ENCODE data around the gene USP35. TPM values are rescaled to one million over a fixed set of nuclear protein-coding genes. Genes with fewer than 3 reads are reported as not detected.

USP35 gene
- polyA plus RNA-seq, 1 of the 3 experiments (the other 2 are of a cell fraction), result 8.4 TPM

DNA sequence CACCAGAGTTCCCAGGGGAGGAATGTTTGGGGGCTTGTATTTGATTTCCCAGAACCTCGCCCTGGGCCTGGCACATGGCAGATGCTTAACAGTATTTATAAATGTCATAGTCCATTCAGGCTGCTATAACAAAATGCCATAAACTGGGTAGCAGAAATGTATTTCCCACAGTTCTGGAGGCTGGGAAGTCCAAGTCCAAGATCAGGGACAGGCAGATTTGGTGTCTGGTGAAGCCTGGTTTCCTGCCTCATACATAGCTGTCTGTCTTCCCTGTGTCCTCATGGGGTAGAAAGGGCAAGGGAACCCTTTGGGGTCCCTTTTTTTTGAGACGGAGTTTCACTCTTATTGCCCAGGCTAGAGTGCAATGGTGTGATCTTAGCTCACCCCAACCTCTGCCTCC is 24.2 kb upstream of the USP35 start:
- no peaks in the 10 kb centered on the region for H3K36me3 ChIP-seq (replicated peaks in 1 of 2; ENCODE audit: control insufficient read depth in 1 of 2, insufficient read depth in 2 of 2, low read length in 1 of 2)
- no peak overlapping the region for H3K4me2 ChIP-seq
- 100% methylated on average over 2 of the region's 2 CpGs for WGBS (ENCODE audit: low lambda C conversion rate)
- no peaks in the 10 kb centered on the region for H3K9me2 ChIP-seq
- TF ChIP-seq FOXJ3 (CRISPR knock-in tag; IDR thresholded peaks at IDR 0.05), result no peak
- TF ChIP-seq TAF1 (IDR thresholded peaks at IDR 0.05; ENCODE audit: borderline replicate concordance, low read depth, low read length), result no peak
- no peak for TF ChIP-seq JUND (IDR thresholded peaks at IDR 0.05)
- TF ChIP-seq, protein P1, sequence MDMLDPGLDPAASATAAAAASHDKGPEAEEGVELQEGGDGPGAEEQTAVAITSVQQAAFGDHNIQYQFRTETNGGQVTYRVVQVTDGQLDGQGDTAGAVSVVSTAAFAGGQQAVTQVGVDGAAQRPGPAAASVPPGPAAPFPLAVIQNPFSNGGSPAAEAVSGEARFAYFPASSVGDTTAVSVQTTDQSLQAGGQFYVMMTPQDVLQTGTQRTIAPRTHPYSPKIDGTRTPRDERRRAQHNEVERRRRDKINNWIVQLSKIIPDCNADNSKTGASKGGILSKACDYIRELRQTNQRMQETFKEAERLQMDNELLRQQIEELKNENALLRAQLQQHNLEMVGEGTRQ (IDR thresholded peaks at IDR 0.05; ENCODE audit: borderline replicate concordance, low read depth, low read length), result no peak
- TF ChIP-seq RFX5 (IDR thresholded peaks at IDR 0.05; ENCODE audit: low read length), result no peak
- no peak for TF ChIP-seq ELF1 (IDR thresholded peaks at IDR 0.05)
- TF ChIP-seq GATA2 (CRISPR knock-in tag; IDR thresholded peaks at IDR 0.05), result no peak
- no peak for TF ChIP-seq FOSL2 (IDR thresholded peaks at IDR 0.05; ENCODE audit: borderline replicate concordance, low read depth)
- TF ChIP-seq YY1 (IDR thresholded peaks at IDR 0.05; ENCODE audit: low read depth), result no peak
- no peak for TF ChIP-seq SIN3A (IDR thresholded peaks at IDR 0.05; ENCODE audit: borderline replicate concordance, low read depth, low read length)
- TF ChIP-seq MEF2A (IDR thresholded peaks at IDR 0.05; ENCODE audit: borderline replicate concordance, low read depth), result no peak
- TF ChIP-seq, protein P2, sequence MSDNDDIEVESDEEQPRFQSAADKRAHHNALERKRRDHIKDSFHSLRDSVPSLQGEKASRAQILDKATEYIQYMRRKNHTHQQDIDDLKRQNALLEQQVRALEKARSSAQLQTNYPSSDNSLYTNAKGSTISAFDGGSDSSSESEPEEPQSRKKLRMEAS (IDR thresholded peaks at IDR 0.05; ENCODE audit: low read depth), result no peak
- TF ChIP-seq POLR2AphosphoS5 (IDR thresholded peaks at IDR 0.05; ENCODE audit: low read depth, low read length), result no peak
- TF ChIP-seq, protein P3, sequence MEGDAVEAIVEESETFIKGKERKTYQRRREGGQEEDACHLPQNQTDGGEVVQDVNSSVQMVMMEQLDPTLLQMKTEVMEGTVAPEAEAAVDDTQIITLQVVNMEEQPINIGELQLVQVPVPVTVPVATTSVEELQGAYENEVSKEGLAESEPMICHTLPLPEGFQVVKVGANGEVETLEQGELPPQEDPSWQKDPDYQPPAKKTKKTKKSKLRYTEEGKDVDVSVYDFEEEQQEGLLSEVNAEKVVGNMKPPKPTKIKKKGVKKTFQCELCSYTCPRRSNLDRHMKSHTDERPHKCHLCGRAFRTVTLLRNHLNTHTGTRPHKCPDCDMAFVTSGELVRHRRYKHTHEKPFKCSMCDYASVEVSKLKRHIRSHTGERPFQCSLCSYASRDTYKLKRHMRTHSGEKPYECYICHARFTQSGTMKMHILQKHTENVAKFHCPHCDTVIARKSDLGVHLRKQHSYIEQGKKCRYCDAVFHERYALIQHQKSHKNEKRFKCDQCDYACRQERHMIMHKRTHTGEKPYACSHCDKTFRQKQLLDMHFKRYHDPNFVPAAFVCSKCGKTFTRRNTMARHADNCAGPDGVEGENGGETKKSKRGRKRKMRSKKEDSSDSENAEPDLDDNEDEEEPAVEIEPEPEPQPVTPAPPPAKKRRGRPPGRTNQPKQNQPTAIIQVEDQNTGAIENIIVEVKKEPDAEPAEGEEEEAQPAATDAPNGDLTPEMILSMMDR (IDR thresholded peaks at IDR 0.05), result no peak
- TF ChIP-seq, protein P4, sequence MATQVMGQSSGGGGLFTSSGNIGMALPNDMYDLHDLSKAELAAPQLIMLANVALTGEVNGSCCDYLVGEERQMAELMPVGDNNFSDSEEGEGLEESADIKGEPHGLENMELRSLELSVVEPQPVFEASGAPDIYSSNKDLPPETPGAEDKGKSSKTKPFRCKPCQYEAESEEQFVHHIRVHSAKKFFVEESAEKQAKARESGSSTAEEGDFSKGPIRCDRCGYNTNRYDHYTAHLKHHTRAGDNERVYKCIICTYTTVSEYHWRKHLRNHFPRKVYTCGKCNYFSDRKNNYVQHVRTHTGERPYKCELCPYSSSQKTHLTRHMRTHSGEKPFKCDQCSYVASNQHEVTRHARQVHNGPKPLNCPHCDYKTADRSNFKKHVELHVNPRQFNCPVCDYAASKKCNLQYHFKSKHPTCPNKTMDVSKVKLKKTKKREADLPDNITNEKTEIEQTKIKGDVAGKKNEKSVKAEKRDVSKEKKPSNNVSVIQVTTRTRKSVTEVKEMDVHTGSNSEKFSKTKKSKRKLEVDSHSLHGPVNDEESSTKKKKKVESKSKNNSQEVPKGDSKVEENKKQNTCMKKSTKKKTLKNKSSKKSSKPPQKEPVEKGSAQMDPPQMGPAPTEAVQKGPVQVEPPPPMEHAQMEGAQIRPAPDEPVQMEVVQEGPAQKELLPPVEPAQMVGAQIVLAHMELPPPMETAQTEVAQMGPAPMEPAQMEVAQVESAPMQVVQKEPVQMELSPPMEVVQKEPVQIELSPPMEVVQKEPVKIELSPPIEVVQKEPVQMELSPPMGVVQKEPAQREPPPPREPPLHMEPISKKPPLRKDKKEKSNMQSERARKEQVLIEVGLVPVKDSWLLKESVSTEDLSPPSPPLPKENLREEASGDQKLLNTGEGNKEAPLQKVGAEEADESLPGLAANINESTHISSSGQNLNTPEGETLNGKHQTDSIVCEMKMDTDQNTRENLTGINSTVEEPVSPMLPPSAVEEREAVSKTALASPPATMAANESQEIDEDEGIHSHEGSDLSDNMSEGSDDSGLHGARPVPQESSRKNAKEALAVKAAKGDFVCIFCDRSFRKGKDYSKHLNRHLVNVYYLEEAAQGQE (IDR thresholded peaks at IDR 0.05; ENCODE audit: low read depth, low read length), result no peak
- TF ChIP-seq, protein P5, sequence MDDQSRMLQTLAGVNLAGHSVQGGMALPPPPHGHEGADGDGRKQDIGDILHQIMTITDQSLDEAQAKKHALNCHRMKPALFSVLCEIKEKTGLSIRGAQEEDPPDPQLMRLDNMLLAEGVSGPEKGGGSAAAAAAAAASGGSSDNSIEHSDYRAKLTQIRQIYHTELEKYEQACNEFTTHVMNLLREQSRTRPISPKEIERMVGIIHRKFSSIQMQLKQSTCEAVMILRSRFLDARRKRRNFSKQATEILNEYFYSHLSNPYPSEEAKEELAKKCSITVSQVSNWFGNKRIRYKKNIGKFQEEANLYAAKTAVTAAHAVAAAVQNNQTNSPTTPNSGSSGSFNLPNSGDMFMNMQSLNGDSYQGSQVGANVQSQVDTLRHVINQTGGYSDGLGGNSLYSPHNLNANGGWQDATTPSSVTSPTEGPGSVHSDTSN (IDR thresholded peaks at IDR 0.05), result no peak
- no peak for TF ChIP-seq GABPA (IDR thresholded peaks at IDR 0.05; ENCODE audit: low read depth)
- H3K27ac ChIP-seq (ENCODE audit: low read depth in 2 of 2, low read length in 1 of 2), result no peak overlapping the region
- CTCF ChIA-PET, result interaction anchor here (1.0 kb wide), 1 partner anchor 11 kb away, joined by 3 read pairs; no protein-coding TSS in a partner anchor
- H3K27me3 ChIP-seq (ENCODE audit: insufficient read depth), result no peaks in the 10 kb centered on the region
- no peaks in the 10 kb centered on the region for H3K9me3 ChIP-seq
- H4K20me1 ChIP-seq (ENCODE audit: insufficient read depth), result no peaks in the 10 kb centered on the region
- no peaks in the 10 kb centered on the region for H3F3A ChIP-seq (replicated peaks; ENCODE audit: insufficient read depth)
- H3K4me1 ChIP-seq (ENCODE audit: control insufficient read depth in 1 of 2, insufficient read depth in 2 of 2, low read depth in 1 of 2, low read length in 1 of 2), result peaks cover 0 to 45% of the 10 kb centered on the region in 2 experiments; a peak in 1 of 4 replicates
- H3K9ac ChIP-seq, result no peak overlapping the region
- H3K4me3 ChIP-seq (ENCODE audit: low read depth in 2 of 2, low read length in 1 of 2), result no peak overlapping the region
- H3K79me2 ChIP-seq (ENCODE audit: insufficient read depth), result no peaks in the 10 kb centered on the region
- no peak overlapping the region for H2AFZ ChIP-seq (ENCODE audit: low read depth)
- no peak for DNase-seq
- POLR2A ChIA-PET, result no interaction called here

Measured in SK-N-SH (cell line).